IMR-90 (cell line): ENCODE data around the gene TNKS2. TPM values are rescaled to one million over a fixed set of nuclear protein-coding genes. Genes with fewer than 3 reads are reported as not detected.

Experiments used
- ATAC-seq: fragments of 200-7000 bp; cut with Tn5 transposase; 2 replicates; pipeline ENCODE4 v1.9.1; 2020; ENCODE audit warnings: low read depth, mild to moderate bottlenecking, moderate library complexity
- BruUV-seq: library from RNA; stranded (reverse); fragments of 400-500 nt; replicated peaks from 2 replicates; lab custom pipeline; 2021; lab: Mats Ljungman, UMichigan
- CTCF ChIA-PET: fragments of 300-600 bp; formaldehyde crosslinking; extraction: SDS; loops from one replicate; lab custom pipeline; 2021; ENCODE audit warnings: antibody characterized with exemption; lab: Yijun Ruan, JAX
- POLR2A ChIA-PET: fragments of 300-600 bp; sonication (Branson Sonifier 250); formaldehyde crosslinking; loops from one replicate; lab custom pipeline; 2022; ENCODE audit warnings: antibody characterized with exemption; ENCODE audit not compliant: unreplicated experiment; lab: Charles Lee
- DNase-seq: peaks from one replicate; pipeline ENCODE4 v3.0.0; 2013
- H2AFZ ChIP-seq: replicated peaks from 2 replicates; pipeline ENCODE3; 2013; ENCODE audit warnings: low read length, mild to moderate bottlenecking; ENCODE audit not compliant: poor library complexity
- H2AK5ac ChIP-seq: 2 replicates; pipeline ENCODE4 v1.6.1; 2013; ENCODE audit warnings: low read depth, low read length, inconsistent platforms
- H2AK9ac ChIP-seq: replicated peaks from 2 replicates; pipeline ENCODE3; 2013; ENCODE audit warnings: mild to moderate bottlenecking, low read depth, low read length, moderate library complexity; ENCODE audit not compliant: poor library complexity
- H2BK120ac ChIP-seq: 2 replicates; pipeline ENCODE4 v1.6.1; 2013; ENCODE audit warnings: low read depth, low read length, inconsistent platforms
- H2BK15ac ChIP-seq: 3 replicates; pipeline ENCODE4 v1.6.1; 2013; ENCODE audit warnings: low read depth, low read length, inconsistent platforms
- H2BK20ac ChIP-seq: 2 replicates; pipeline ENCODE4 v1.6.1; 2013; ENCODE audit warnings: low read depth, mild to moderate bottlenecking, inconsistent platforms, low read length, moderate library complexity
- H2BK5ac ChIP-seq: 2 replicates; pipeline ENCODE4 v1.6.1; 2013; ENCODE audit warnings: mild to moderate bottlenecking, low read depth, low read length, inconsistent platforms; ENCODE audit not compliant: poor library complexity, severe bottlenecking
- H3K14ac ChIP-seq: replicated peaks from 2 replicates; pipeline ENCODE4 v1.6.1; 2013; ENCODE audit warnings: low read depth, low read length, inconsistent platforms
- H3K18ac ChIP-seq: 2 replicates; pipeline ENCODE4 v1.6.1; 2013; ENCODE audit warnings: low read depth, low read length, control low read depth
- H3K23ac ChIP-seq: 2 replicates; pipeline ENCODE4 v1.6.1; 2013; ENCODE audit warnings: low read depth, low read length, inconsistent platforms
- H3K27ac ChIP-seq: 2 replicates; pipeline ENCODE4 v1.5.1; 2013; ENCODE audit warnings: mild to moderate bottlenecking, control low read depth, low read length; ENCODE audit not compliant: insufficient read depth
- H3K27me3 ChIP-seq: 2 replicates; pipeline ENCODE4 v1.6.1; 2013; ENCODE audit warnings: low read length; ENCODE audit not compliant: control insufficient read depth, insufficient read depth
- H3K36me3 ChIP-seq: 2 replicates; pipeline ENCODE4 v1.6.1; 2013; ENCODE audit warnings: low read length, mixed read lengths; ENCODE audit not compliant: control insufficient read depth, insufficient read depth
- H3K4ac ChIP-seq: 2 replicates; pipeline ENCODE4 v1.6.1; 2013; ENCODE audit warnings: low read depth, low read length, inconsistent platforms
- H3K4me1 ChIP-seq: 2 replicates; pipeline ENCODE4 v1.6.1; 2013; ENCODE audit warnings: low read length, mixed read lengths; ENCODE audit not compliant: control insufficient read depth, insufficient read depth
- H3K4me2 ChIP-seq: 2 replicates; pipeline ENCODE4 v1.6.1; 2013; ENCODE audit warnings: low read depth, mild to moderate bottlenecking, control low read depth, low read length, moderate library complexity
- H3K4me3 ChIP-seq: 2 replicates; pipeline ENCODE4 v1.5.1; 2013; ENCODE audit warnings: low read depth, mild to moderate bottlenecking, control low read depth, low read length, moderate library complexity; ENCODE audit not compliant: insufficient read depth
- H3K56ac ChIP-seq: 2 replicates; pipeline ENCODE4 v1.6.1; 2013; ENCODE audit warnings: low read length, inconsistent platforms; ENCODE audit not compliant: insufficient read depth; ENCODE audit errors: extremely low read depth
- H3K79me1 ChIP-seq, 2 experiments: 2 replicates each; pipeline ENCODE4 v1.6.1; 2013; ENCODE audit warnings: low read length in 2 of 2, inconsistent platforms in 1 of 2, low read depth in 1 of 2
- H3K9ac ChIP-seq: 2 replicates; pipeline ENCODE4 v1.6.1; 2013; ENCODE audit warnings: low read depth, low read length, control low read depth
- H3K9me1 ChIP-seq: 2 replicates; pipeline ENCODE4 v1.6.1; 2013; ENCODE audit warnings: low read length, inconsistent platforms; ENCODE audit not compliant: insufficient read depth
- H3K9me3 ChIP-seq: 2 replicates; pipeline ENCODE4 v1.6.1; 2013; ENCODE audit warnings: low read length; ENCODE audit not compliant: control insufficient read depth, insufficient read depth
- H4K20me1 ChIP-seq: 2 replicates; pipeline ENCODE4 v1.6.1; 2013; ENCODE audit warnings: low read length, inconsistent platforms; ENCODE audit not compliant: insufficient read depth
- H4K5ac ChIP-seq: 2 replicates; pipeline ENCODE4 v1.6.1; 2013; ENCODE audit warnings: mild to moderate bottlenecking, low read depth, low read length, control low read depth
- H4K8ac ChIP-seq, 2 experiments: 2 replicates each; pipeline ENCODE4 v1.6.1; 2013; ENCODE audit warnings: low read depth in 2 of 2, low read length in 2 of 2, control low read depth in 1 of 2, inconsistent platforms in 1 of 2
- H4K91ac ChIP-seq: 2 replicates; pipeline ENCODE4 v1.6.1; 2013; ENCODE audit warnings: low read depth, low read length, inconsistent platforms; ENCODE audit not compliant: insufficient read depth
- CEBPB ChIP-seq: IDR thresholded peaks from 2 replicates; pipeline ENCODE4 v1.6.1; 2012; ENCODE audit warnings: low read depth, low read length, improper control_type of control experiment
- CHD1 ChIP-seq: IDR thresholded peaks from 2 replicates; pipeline ENCODE4 v1.6.1; 2012; ENCODE audit warnings: low read depth, low read length, improper control_type of control experiment
- ELK1 ChIP-seq: fragments of 150-350 bp; IDR thresholded peaks from 2 replicates; pipeline ENCODE4 v1.6.1; 2016; ENCODE audit warnings: low read depth, mild to moderate bottlenecking, low read length, moderate library complexity, borderline replicate concordance
- FOS ChIP-seq: fragments of 150-350 bp; IDR thresholded peaks from 2 replicates; pipeline ENCODE4 v1.6.1; 2016; ENCODE audit warnings: low read depth, low read length
- MAFK ChIP-seq: IDR thresholded peaks from 2 replicates; pipeline ENCODE4 v1.6.1; 2012; ENCODE audit warnings: low read depth, low read length, improper control_type of control experiment
- NFE2L2 ChIP-seq: fragments of 150-350 bp; IDR thresholded peaks from 2 replicates; pipeline ENCODE4 v1.6.1; 2016; ENCODE audit warnings: low read depth, mild to moderate bottlenecking, low read length
- POLR2A ChIP-seq: IDR thresholded peaks from 2 replicates; pipeline ENCODE4 v1.6.1; 2012; ENCODE audit warnings: mild to moderate bottlenecking, low read depth, low read length
- RFX5 ChIP-seq: IDR thresholded peaks from 2 replicates; pipeline ENCODE4 v1.8.0; 2012; ENCODE audit warnings: low read depth, mild to moderate bottlenecking, low read length, moderate library complexity
- SMC3 ChIP-seq: fragments of 150-350 bp; IDR thresholded peaks from 2 replicates; pipeline ENCODE4 v1.6.1; 2016; ENCODE audit warnings: low read depth, mild to moderate bottlenecking, antibody characterized with exemption, low read length, moderate library complexity
- WGBS, 2 experiments: methylation state at CpG; one replicate each; pipeline versions ENCODE4 v1.1.5 to v1.1.7; 2013; ENCODE audit warnings: missing lambda C conversion rate in 2 of 2; ENCODE audit not compliant: insufficient read length in 1 of 2; ENCODE audit errors: extremely low coverage in 2 of 2; 5-methylcytosine and 5-hydroxymethylcytosine counted together
- dilution Hi-C: fragments of 300-500 bp; cut with HindIII; formaldehyde crosslinking; loops from one replicate; pipeline ENCODE4 v1.14.3; 2018; ENCODE audit warnings: low sequenced_read_pairs; ENCODE audit not compliant: unreplicated experiment
- in situ Hi-C: fragments of 300-500 bp; cut with MboI; formaldehyde crosslinking; loops from 3 replicates; pipeline ENCODE4 v1.14.3; 2019; ENCODE audit warnings: low sequenced_read_pairs, inconsistent platforms, mixed read lengths
- intact Hi-C: fragments of 100-400 bp; cut with micrococcal nuclease; formaldehyde crosslinking; loops from 2 replicates; pipeline ENCODE4 v1.10.0; 2022
- polyA plus RNA-seq, 3 experiments: library from polyadenylated mRNA; depleted of rRNA; stranded (reverse); fragments of >200 nt; gene quantifications; 2 replicates each; pipeline ENCODE4 v1.2.3, GENCODE V29; 2012; ENCODE audit warnings: low replicate concordance in 1 of 3
- total RNA-seq: library from RNA; depleted of rRNA; stranded (reverse); fragments of >200 nt; gene quantifications from 2 replicates; pipeline ENCODE4 v1.2.3, GENCODE V29; 2012

Gene TNKS2
- total and polyA plus RNA-seq, 2 of the 4 experiments (the other 2 are of a cell fraction): 17.0 to 41.4 TPM

- ATAC-seq (no peak), DNase-seq (no peak)
- Histone ChIP-seq H3K9me1 (no peaks in the 10 kb centered on the region), H3K4ac (no peak overlapping the region), H2BK20ac (no peak overlapping the region), H4K91ac (no peak overlapping the region), H3K27me3 (peaks cover 10% of the 10 kb centered on the region), H4K5ac (no peak overlapping the region), H3K9ac (no peak overlapping the region), H4K8ac (no peak overlapping the region), H3K56ac (no peak overlapping the region), H3K14ac (no peak overlapping the region), H2AK9ac (no peak overlapping the region), H3K36me3 (no peaks in the 10 kb centered on the region), H2BK5ac (no peak overlapping the region), H3K9me3 (no peaks in the 10 kb centered on the region), H2AFZ (no peak overlapping the region), H3K4me2 (no peak overlapping the region), H3K79me1 (no peaks in the 10 kb centered on the region), H3K23ac (no peak overlapping the region), H3K27ac (no peak overlapping the region), H2BK120ac (no peak overlapping the region), H2AK5ac (no peak overlapping the region), H3K18ac (no peak overlapping the region), H3K4me3 (no peak overlapping the region), H4K20me1 (no peaks in the 10 kb centered on the region), H3K4me1 (no peaks in the 10 kb centered on the region), H2BK15ac (no peak overlapping the region)
- no peak for TF ChIP-seq MAFK
- no peak for TF ChIP-seq POLR2A
- TF ChIP-seq ELK1: no peak
- no peak for TF ChIP-seq SMC3
- no peak for TF ChIP-seq FOS
- no peak for TF ChIP-seq RFX5
- no peak for TF ChIP-seq CEBPB
- TF ChIP-seq CHD1: no peak
- TF ChIP-seq NFE2L2: no peak
- dilution Hi-C loops: no loop called here
- POLR2A ChIA-PET: no interaction called here
- in situ Hi-C loops: no loop called here
- CTCF ChIA-PET: no interaction called here
- intact Hi-C loops: no loop called here
- no TSS peak for BruUV-seq
- whole genome bisulfite sequencing, 2 experiments: no CpG with 5 or more reads among the region's 2 CpGs
These were observed 23.7 kb upstream of the TNKS2 start for GRCh38 chr10:91774571-91774970.
